Activated gamma-delta T cell treated with Interleukin-2 at 50 U/mL for 16 hours (primary cell): Measurements from ENCODE around the gene WNK3.
"Not testable (repeated sequence)": the region's sequence is repeated elsewhere in the genome, so short reads cannot be mapped to it uniquely, and the experiment has no call there.

Source experiments
- DNase-seq: peaks from one replicate; pipeline ENCODE4 v3.0.0-alpha.2; 2020

The WNK3 gene

GRCh38 chrX:54357414-54358377 is at the start of gene WNK3:
WNK3 (minus strand) TSS chrX:54358046.
- peak; percentile 4 for DNase-seq

DNA sequence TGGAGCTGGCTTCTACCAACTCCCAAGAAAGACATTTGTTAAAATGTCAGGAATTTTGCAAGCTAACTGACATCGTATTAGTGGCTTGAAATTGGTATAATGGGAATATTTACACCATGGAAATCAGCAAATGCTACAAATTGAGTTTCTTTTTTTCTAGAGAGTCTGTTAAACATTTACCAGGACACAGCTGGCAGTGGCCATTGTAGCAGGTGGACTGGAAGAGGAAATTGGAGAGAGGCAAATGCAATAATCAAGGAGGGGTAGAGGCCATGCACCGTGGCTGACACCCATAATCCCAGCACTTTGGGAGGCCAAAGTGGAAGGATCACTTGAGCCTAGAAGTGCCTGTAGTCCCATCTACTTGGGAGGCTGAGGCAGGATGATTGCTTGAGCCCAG is 49.4 kb upstream of the WNK3 start:
- no peak for DNase-seq

- DNase-seq: no peak
These were observed 39.3 kb upstream of the WNK3 start for GRCh38 chrX:54397113-54397512.

DNA sequence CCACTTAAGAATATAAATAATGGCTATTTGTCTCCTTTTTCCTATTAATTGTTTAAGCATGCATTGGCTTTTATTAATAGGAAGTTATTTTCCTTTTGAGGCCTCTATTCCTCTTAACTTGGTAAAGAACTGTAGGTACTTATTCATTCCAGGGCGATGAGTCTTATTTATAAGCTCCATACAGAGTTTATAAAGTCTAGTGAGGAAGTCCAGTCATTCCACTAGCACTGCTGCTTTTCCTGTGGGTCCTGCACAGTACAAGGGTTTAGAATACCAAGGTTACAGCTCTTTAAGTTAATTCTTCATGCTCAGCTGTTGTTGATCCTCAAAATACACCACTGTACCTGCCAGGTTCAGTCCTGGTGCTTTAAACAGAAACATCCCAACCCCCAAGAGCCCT is 28.5 kb upstream of the WNK3 start:
- no peak for DNase-seq

GRCh38 chrX:54384661-54385060 is 26.8 kb upstream of the WNK3 start:
- not testable (repeated sequence) for DNase-seq

- DNase-seq: no peak
These were observed 1.6 kb upstream of the WNK3 start for GRCh38 chrX:54359408-54359807.

DNA sequence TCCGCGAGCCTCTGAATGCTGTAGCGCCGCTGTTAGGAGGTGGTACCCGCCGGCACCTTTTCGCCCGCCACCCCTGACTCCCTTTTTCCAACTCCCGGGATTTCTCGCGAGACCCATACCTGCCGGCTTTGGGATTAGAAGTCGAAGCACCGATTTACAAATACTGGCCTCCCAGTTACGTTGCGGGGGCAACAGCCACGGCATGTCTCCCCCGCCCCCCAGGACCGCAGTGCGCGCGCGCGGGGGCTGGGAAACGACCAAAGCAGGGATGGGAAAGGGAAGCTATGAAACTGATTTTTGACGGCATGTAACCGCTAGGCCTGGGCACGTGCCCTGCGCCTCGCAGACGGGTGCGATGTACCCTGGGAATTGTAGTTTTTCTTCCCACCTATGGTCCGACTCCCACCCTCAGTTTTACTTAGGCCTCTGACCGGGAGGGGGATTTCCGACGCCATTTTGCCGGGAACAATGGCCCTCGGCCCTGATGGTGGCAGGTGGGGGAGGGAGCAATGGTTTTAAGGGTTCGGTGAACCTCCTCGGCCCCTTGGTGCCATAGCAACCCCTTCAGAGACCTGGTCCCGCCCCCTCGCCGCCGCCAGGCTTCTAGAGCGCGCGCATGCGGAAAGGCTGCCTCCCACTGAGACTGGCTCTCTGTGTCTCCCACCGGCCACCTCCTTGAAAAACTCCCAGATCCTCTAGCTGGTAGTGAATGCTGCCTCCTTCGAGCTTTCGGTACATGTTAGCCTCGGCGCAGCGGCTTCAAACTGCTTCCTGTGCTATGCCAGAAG is 772 bp upstream of the WNK3 start:
- peak; percentile 7 for DNase-seq

GRCh38 chrX:54352677-54353076 is 5.2 kb downstream of the WNK3 start:
- DNase-seq: no peak

GRCh38 chrX:54337383-54337782 is 20.5 kb downstream of the WNK3 start:
- not testable (repeated sequence) for DNase-seq

- no peak for DNase-seq
These were observed 32.8 kb downstream of the WNK3 start for GRCh38 chrX:54325077-54325476.

- DNase-seq: no peak
These were observed 37.8 kb downstream of the WNK3 start for GRCh38 chrX:54320067-54320466.

DNA sequence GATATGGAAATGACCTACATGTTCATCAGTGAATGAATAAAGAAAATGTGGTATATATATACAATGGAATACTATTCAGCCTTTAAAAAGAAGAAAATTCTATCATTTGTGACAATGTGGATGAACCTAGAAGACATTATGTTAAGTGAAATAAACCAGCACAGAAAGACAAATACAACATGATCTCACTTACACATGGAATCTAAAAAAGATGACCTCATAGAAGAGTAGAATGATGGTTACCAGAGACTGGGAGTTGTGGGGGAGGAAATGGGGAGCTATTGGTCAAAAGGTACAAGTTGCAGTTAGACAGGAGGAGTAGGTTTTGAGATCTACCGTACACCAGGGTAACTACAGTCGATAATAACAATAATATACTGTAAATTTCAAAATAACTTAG is 51.5 kb downstream of the WNK3 start:
- DNase-seq: no peak

DNA sequence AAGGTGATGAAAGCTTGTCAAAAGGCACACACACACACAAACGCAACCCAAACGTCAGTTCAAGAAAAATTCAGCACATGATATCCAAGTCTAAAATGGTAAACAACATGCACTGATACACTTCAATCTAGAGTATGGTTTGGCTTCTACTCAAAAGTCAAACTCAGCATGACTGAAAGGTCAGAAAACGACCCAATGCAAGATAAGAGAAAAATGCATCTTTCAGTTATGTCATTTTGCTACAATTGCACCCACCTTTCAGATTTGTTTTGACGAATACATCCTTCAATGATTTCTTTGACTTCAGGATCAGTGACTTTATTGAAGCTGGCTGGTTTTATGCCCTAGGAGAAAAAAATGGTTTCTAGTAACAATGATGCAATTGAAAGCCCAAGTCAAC is 56.3 kb downstream of the WNK3 start:
- no peak for DNase-seq

DNA sequence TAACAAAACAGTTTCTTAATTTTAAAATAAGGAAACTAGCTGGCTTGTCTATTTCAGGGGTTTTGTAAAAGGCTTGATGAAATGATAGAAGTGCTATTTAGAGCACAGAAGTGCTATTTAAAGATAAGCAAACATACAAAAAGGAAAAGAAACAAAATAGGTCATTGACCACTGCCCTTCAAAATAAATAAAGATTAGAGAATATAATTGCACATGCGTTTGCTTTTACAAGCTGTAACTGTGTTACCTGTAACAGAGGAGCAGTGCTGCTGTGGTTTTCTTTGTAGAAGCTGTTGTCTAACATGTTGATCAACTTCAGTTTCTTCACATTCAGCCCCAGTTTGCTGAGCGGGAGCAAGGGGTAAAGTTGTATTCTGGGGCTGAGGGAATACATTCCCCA is 63.5 kb downstream of the WNK3 start:
- no peak for DNase-seq

DNA sequence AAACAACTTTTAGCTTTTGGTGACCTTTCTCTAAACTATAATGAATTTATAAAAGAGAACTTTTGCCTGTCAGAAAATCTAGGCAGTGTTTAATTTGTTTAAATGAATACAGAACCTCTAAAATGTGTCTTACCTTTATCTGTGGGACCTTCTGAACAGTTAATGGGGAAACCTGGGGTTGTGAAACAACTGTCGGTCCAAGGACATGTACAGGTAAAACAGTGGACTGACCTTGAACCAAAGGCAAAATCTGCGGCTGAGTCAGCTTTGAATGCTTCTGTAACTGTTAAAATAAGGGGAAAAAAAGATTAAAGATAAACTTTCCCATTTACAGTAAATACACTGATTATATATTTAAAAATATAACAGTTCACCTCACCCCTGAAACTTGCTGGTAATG is 65.1 kb downstream of the WNK3 start:
- DNase-seq: no peak

DNA sequence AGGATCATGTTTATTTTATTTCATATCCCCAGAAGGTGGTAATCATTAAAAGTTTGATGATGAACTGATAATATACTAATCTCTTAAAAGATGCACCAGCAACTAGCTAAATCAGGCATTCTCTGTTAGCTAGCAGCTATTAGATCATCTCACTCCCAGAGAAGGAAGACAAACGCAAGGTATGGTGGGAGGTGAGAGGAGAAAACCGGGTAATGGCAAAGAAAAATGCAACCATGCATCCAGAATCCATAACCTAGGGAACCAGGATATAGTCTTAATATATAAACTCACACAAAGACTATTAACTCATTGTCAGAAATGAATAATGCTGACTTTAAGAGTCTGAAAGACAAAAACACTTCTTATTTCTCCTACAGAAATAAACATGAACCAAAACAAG is 66.1 kb downstream of the WNK3 start:
- DNase-seq: no peak

GRCh38 chrX:54288968-54289367 is 68.9 kb downstream of the WNK3 start:
- no peak for DNase-seq

- no peak for DNase-seq
These were observed 69.6 kb downstream of the WNK3 start for GRCh38 chrX:54288277-54288676.

DNA sequence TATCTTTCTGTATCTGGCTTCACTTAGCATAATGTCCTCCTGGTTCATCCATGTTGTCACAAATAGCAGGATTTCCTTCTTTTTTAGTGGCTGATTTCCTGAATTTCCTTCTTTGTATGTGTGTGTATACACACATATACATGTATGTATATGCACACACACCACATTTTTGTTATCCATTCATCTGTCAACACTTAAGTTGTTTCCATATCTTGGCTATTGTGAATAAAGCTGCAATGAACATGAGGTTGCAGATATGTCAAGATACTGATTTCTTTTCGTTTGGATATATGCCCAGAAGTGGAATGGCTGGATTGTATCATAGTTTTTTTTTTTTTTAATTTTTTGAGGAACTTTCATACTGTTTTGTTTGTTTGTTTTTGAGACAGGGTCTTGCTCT is 76.2 kb downstream of the WNK3 start:
- no peak for DNase-seq

DNA sequence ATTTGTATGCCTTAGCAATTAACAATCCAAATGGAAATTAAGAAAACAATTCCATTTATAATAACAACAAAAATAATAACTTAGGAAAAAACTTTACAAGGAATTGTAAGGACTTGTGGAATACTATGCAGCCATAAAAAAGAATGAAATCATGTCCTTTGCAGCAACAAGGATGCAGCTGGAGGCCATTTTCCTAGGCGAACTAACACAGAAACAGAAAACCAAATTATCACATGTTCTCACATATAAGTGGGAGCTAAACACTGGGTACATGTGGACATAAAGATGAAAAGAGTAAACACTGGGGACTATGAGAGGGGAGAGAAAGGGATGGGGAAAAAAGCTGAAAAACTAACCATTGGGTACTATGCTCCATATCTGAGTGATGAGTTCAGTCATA is 77.4 kb downstream of the WNK3 start:
- no peak for DNase-seq

DNA sequence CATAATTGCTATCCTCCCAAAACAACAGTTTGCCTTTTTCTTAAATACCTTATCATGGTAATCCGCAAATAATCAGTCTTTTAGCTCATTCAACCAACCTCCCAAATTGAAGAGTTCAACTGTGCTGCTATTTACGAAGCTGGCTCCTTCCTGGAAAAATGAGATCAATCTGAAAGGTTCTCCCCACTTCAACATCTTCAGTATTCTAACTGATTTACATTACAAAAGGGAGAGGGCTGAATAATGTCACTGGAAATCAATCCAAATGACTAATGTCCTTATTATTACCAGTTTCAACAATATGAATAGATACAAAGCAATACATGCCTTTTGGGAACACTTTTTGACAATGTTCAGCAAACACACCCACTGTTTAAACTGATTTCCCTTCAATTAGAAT is 86.2 kb downstream of the WNK3 start:
- DNase-seq: no peak

GRCh38 chrX:54248309-54248708 is 109.5 kb downstream of the WNK3 start:
- no peak for DNase-seq

- DNase-seq: no peak
These were observed 111.0 kb downstream of the WNK3 start for GRCh38 chrX:54246866-54247265.

- DNase-seq: no peak
These were observed 119.3 kb downstream of the WNK3 start for GRCh38 chrX:54238588-54238987.
